ENCODE results near the gene SLC50A1.
"Not testable (repeated sequence)": the region's sequence is repeated elsewhere in the genome, so short reads cannot be mapped to it uniquely, and the experiment has no call there.

Gene SLC50A1

DNA sequence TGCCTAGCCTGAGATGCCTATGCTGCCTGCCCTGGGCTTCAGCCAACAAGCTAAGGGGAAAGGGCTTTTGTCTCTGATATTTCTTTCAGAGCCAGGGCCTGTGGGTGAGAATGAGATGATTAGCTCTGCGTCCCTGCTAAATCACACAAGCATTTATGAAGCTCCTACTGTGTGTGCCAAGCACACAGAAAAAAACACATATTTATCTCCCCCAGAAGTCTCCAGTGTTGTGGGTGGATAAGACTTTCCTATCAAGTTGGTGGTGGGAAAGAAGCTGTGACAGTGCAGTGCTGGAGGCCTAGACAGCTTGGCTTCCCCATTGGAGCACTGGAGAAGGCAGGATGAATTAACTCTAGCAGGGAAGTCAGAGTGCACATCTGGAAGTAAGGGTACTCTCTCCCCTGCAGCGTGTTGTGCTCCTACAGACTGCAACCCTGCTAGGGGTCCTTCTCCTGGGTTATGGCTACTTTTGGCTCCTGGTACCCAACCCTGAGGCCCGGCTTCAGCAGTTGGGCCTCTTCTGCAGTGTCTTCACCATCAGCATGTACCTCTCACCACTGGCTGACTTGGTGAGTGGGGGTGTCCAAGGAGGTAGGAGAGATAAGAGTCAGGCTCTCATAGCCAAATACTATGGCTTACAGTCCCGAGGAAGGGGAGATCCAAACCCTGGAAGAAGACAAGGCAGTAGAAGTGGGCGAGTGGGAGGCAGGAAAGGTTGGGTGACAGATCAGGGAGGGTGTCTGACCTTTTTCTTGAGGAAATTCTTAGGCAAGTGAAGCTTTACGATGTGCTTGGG is 1.7 kb downstream of the SLC50A1 start:
- no peak for DNase-seq

DNA sequence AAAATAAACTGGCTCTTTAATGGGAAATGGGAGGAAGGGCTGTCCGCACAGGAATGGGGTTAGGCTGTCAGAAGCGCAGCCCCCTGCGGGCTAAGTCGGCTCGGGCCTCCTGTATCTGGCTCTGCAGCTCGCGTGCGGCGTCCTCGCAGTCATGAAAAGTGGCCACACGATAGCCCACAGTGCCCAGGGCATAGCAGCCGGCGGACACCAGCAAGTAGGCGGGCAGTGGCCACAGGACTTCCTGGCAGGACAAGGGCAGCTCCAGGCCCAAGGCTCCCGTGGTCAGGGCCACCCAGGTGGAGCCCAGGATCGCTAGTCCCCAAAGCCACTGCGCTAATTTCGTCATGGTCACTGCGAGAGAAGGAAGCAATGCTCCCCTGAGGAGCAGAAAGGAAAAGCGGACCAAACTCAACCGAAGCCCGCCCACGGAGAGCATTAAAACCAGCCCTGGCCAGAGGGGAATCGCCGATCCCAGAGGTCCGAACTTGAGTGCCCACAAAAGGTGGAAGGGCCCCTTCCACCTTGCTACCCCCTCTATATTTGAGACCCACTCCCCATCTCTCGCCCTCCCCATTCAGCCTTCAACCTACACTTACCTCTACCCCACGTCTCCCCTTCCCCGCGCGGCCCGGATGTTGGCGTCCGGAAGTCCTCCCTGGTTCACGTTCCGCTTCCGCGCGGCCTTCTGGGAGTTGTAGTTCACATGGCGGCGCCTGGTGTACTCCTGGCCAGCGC is 4.4 kb downstream of the SLC50A1 start, which contains the start of gene DPM3:
DPM3 (minus strand) TSS at position 637 of the 735 bp plus-strand sequence; CDS start at position 346, 291 bp downstream.
- DNase-seq = peak; percentile 65 to 76

DNA sequence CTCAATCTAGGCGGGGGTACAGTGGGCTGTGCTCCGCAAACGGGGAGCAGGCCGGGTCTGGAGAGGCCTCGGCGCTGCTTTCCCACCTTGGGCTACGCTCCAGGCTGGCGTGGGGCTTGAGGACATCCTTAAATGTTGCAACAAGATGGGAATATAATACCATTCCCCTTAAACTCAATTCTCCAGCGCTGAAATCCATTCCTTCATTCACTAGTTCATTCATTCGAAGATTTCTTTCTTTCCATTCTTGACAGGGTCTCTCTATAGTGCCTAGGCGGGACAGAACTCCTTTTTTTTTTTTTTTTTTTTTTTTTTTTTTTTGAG is 4.9 kb downstream of the SLC50A1 start:
- no peak for DNase-seq

DNA sequence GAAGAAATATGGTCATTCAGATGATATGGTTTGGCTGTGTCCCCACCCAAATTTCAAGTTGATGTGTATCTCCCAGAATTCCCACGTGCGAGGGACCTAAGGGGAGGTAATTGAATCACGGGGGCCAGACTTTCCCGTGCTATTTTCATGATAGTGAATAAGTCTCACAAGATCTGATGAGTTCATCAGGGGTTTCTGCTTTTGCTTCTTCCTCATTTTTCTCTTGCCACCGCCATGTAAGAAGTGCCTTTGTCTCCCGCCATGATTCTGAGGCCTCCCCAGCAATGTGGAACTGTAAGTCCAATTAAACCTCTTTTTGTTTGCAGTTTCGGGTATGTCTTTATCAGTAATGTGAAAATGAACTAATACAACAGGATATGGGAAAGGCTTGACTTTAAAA is 6.1 kb downstream of the SLC50A1 start:
- no peak for DNase-seq

DNA sequence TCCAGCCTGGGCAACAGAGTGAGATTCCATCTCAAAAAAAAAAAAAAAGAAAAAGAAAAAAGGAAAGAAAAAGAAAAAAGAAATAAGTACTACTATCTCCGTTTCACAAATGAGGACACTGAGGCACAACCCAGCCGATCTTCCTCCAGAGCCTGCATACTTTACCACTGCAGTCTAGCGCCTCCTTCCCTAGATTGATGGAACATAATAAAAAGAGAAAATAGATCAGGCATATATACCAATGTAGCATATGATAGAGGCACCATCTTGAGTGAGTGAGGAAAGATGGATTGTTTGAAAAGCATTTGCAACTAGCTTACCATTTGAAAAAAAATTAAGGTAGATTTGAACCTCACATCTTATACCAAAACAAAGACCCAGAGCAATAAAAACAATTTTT is 9.8 kb downstream of the SLC50A1 start:
- DNase-seq = no peak

DNA sequence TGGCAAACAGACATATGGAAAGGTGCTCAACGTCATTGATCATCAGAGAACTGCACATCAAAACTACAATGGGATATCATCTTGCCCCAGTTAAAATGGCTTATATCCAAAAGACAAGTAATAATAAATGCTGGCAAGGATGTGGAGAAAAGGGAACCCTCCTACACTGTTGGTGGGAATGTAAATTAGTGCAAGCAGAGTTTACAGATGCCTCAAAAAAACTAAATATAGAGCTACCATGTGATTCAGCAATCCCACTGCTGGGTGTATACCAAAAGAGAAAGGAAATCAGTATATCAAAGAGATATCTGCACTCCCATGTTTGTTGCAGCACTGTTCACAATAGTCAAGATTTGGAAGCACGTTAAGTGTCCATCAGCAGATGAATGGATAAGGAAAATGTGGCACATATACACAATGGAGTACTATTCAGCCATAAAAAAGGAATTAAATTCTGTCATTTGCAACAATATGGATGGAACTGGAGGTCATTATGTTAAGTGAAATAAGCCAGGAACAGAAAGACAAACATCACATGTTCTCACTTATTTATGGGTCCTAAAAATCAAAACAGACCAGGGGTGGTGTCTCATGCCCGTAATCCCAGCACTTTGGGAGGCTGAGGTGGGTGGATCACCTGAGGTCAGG is 20.5 kb downstream of the SLC50A1 start:
- DNase-seq = not testable (repeated sequence)

DNA sequence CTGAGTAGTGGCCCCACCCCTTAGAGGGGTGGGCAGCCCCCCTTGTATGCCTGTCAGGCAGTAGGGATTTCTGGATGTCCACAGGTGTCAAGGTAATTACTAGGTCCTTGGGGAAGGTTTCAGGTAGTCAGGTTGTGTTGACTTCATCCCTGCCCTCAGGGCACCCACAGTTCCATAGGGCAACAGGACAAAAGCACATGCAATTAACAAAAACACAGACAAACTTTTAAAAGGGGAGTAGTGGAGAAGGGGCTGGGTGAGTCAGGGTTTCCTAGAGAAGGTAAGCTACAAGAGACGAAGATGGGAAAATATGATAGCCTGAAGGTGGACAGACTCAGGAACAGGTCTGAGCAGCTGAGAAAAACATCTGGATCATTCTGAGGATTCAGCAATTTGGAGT is 23.3 kb downstream of the SLC50A1 start:
- no peak for DNase-seq

DNA sequence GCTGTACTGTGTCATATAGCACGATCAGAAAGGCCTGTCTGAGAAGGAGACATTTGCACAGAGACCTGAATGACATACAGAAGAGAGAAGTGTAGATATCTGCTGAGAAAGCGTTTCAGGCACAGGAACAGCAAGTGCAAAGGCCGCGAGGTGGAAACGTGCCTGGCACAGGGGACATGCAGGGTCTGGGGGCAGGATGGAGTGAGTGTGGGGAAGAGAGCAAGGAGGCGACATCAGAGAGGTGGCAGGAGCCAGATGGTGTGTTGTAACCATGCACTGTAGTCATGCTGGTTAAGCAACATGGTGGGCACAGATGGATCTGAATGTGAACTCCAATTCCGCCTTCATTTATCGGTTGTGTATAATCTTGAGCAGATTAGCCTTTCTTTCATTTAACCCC is 24.5 kb downstream of the SLC50A1 start:
- no peak for DNase-seq

DNA sequence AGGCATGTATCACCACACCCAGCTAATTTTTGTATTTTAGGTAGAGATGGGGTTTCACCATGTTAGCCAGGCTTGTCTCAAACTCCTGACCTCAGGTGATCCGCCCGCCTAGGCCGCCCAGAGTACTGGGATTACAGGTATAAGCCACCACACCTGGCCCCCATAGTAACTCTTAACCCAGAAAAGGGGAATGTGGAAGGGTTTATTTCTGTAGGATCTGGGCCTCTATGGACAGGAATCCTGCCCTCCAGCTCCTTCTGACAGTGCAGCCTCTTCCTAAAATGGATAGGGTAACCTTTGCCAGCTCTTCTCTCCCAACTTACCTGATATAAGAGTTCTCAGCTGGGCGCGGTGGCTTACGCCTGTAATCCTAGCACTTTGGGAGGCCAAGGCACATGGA is 27.0 kb downstream of the SLC50A1 start:
- not testable (repeated sequence) for DNase-seq

DNA sequence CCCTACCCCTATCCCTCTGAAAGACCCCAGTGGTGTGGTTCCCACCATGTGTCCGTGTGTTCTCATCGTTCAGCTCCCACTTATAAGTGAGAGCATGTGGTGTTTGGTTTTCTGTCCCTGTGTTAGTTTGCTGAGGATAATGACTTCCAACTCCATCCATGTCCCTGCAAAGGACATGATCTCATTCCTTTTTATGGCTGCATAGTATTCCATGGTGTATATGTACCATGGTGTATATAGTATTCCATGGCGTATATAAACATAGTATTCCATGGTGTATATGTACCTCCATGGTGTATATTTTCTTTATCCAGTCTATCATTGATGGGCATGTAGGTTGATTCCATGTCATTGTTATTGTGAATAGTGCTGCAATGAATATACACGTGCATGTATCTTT is 28.1 kb downstream of the SLC50A1 start:
- DNase-seq = not testable (repeated sequence)

DNA sequence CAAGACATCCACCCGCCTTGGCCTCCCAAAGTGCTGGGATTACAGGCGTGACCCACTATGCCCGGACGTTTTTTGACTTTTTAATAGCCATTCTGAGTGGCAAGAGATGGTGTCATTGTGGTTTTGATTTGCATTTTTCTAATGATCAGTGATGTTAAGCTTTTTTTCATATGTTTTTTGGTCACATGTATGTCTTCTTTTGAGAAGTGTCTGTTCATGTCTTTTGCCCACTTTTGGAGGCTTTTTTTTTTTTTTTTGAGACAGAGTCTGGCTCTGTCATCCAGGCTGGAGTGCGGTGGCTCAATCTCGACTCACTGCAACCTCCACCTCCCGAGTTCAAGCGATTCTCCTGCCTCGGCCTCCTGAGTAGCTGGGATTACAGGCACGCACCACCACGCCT is 29.0 kb downstream of the SLC50A1 start:
- DNase-seq = not testable (repeated sequence)

DNA sequence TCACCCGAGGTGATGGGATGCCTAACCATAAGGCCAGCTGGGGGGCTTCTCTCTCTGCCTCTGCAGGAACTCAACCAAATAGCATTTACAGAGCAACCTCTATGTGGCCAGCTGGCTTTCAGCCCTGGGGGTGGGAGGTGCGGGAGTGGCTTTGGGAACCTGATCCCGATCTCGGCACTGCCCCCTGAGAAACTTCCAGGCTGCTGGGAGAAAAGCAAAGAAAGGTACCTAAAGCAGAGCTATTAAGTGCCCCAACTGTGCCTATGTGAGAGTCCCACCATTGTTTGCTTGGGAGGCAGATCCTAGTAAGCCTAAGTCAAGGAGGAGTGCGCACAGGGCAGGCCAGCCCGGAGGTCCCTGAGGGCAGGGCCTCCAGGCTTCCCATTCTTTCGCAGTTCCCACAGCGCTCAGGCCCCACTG is 30.4 kb downstream of the SLC50A1 start:
- DNase-seq = no peak

DNA sequence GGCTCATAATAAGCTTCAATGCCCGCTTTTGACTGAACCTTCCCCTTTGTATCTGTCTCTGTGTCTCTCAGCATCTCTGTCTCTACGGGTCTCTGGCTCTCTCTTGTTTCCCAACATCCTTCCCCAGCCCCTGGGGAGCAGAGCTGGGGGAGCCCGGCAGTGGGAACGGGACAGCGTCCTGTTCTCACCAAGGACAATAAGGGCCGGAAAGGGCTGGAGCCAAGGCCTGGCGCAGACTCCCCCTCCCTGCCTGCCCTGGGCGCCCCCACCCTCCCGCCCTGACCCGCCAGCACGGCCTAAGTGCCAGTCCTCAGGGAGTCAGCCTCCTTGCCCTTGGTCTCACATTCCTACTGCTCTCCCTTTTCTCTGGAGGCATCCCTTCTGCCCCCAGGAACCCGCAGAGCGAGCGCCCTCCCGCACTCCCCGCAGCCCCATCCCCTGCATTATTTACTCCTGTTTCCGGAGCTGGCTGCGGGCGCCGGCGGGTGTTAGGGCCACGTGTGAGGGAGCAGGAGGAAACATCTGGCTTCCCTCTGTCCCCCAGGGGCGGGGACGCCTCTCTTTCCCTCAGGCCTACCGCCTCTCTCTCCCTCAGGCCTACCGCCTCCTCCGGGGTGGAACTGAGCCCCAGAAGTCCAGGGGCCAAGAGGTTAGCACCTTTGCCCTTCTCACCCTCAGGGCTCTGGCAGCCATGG is 31.0 kb downstream of the SLC50A1 start:
- peak in 1 of 2 donors; percentile 91 for DNase-seq

DNA sequence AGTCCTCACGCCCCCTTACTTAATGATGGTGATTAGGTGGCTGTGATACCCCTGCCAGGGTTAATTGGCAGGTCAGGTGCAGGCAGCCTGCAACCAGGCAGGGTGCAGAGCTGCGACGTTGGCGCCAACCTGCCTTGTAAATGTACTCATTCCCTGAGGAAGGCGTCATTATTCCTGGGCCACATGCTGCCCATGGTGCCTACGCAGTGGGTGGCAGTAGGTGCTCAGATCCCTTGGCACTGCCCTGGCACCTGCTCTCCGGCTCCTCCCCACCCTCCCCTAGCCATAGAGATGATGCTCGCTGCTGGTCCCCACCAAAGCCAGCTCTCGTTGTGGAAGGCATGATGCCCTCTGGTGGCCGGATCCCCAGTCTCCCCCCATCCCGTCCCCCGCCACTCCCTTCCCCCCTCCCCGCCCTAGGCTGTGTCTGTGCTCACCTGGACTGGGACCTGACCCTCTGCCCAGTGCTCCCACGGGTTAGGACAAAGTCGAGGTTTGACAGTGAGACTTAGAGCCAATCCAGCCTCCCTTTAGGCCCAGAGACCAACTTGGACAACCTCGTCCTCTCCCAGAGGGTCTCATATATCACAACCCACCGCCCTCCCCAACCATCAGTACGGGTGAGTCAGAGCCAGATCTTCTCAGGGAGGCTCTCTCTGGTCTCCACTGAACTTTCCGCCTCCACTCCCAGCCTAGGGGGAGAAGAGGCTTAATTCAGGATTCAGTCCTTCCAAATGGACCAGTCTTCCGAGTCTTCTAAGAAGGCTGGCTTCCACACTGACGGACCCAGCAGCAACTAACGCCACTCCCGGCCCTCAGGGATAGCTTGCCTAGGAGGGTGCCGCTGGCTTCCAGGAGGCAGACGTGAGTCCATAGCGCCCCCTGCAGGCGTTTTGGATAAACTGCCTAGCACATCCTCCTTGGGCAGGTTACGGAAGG is 31.8 kb downstream of the SLC50A1 start:
- DNase-seq = peak; percentile 70 to 76

DNA sequence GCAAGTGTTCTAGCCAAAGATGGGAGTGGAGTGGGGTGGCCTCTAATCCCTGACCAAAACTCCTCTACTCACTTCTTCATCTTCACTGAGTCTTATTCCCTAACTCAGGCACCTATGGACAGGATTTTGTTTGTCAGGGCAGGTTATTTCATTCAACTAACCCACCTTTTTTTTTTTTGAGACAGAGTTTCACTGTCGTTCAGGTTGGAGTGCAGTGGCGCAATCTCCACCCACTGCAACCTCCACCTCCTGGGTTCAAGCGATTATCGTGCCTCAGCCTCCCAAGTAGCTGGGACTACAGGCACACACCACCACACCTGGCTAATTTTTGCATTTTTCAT is 32.4 kb downstream of the SLC50A1 start:
- not testable (repeated sequence) for DNase-seq

DNA sequence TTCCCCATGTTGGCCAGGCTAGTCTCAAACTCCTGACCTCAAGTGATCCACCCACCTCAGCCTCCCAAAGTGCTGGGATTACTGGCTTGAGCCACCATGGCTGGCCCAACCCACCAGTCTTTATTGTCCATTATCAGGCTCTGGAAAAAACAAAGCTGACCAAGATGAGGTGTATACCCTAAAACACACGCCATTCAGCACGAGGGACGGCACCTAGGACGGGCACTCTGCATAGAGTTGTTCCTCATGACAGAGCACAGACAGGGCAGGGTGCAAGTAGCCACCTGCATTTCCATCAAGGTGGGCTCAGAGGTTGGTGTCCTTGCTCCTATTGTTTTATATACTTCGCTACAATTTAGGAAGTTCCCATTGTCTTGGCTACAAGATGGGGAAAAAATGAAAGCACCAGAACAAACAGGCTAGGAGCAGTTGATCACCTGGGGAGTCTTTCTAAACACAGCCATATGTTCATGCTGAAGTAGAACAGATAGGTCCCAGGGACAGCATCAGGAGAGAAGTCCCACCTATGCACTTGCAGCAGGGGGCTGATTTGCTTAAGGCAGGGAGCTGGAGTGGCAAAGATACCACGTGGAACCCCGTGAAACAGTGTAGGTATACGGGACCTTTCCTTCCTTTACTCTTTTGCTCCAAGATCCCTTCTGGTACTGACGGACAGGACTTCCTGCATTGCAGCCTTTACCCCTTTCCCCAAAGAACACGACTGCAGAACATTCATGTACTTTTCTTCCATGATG is 33.0 kb downstream of the SLC50A1 start:
- no peak for DNase-seq

DNA sequence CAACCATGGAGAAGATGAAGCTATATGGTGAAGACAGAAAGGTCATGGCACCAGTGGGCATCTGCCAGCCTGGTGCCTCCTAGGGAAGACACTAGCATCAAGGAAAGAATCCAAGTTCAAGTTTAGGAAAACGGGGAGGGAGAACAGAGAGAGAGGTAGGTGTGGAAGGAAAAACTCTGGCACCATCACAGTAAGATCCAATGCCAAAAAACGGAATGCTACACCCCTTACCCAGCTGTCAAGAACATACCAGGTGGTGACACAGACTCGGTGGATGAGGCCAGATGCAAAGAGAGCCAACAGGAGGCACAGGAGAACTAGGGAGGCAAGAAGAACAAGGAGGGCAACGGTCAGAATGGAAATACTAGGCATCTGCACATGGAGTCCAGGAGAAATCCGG is 33.9 kb downstream of the SLC50A1 start:
- DNase-seq = no peak

DNA sequence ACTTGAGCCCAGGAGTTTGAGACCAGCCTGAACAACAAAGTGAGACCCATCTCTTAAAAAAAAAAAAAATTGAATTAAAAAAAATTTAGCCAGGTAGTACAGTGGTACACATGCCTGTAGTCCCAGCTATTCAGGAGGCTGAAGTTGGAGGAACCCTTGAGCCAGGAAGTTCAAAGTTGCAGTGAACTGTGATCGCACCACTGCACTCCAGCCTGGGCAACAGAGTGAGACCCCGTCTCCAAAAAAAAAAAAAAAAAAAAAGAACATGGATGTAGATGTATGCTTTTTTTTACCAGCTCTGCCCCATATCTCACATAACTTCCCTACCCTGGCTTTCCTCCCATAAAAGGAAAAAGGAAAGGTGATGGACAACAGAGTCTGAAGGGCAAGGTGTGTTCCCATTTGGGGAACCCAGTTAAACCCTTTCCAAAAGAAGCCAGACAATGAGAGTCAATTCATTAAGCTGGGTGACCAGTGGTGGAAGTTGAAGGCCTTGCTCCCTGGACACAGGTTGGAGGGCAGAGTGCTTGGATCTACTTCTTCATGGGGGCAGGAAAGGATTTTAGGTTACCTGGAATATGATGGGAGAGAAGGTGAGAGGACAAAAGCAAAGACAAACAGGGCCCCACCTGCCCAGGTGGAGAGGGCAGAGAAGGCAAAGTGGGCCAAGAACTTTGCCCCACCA is 34.6 kb downstream of the SLC50A1 start:
- no peak for DNase-seq

DNA sequence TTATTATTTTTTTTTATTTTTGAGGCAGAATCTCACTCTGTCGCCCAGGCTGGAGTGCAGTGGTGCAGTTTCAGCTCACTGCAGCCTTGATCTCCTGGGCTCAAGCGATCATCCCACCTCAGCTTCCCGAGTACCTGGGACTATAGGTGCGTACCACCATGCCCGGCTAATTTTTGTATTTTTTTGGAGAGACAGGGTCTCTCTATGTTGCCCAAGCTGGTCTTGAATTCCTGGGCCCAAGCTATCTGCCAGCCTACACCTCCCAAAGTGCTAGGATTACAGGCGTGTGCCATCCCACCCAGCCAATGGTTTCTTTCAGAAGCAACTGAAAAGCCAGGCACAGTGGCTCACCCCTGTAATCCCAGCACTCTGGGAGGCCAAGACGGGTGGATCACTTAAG is 35.2 kb downstream of the SLC50A1 start:
- DNase-seq = no peak

DNA sequence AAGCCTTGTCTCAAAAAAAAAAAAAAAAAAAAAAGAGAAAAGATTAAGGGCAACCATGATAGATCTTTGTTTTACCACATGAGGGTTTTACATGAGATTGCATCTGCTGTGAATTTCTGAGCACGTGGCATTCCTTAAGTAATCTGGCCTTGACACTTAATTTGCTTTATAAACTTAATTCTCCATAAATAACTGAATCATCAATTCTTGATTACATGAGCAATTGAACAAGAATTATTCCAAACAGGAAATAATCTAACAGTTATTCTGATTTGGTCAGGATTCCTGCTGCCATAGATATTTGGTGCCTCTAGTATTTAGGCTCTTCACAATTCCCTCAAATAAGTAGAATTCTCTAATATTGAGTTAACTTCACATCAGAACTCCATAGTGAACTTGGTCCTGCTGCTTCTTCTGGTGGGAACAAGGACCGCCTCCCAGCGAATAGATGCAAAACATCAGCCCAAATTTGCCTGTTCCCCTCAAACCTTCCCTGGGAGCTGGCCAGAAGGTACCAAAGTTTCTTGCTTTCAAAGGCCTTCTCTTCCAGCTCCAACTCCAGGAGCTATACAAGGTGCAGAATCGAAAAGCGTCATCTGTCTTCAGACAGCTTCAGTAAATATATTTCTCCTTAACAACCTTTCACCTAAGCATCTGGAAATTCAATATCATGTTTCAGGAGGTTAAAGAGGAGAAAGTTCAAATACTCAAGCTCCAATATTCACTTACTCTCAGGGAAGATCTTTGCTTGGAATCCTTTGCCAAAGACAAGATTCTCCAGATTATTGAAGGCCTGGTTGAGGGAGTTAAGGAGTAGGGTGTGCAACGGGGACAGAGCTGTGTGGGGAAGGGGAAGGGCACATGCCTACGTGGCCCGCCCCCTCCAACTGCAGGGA is 36.4 kb downstream of the SLC50A1 start:
- DNase-seq = no peak
